GM23338 (cell line): Measurements from ENCODE around the gene IMPA2. TPM values are rescaled to one million over a fixed set of nuclear protein-coding genes. Genes with fewer than 3 reads are reported as not detected.

Experiments
- ATAC-seq: fragments of 200-7000 bp; cut with Tn5 transposase; 3 replicates; pipeline ENCODE4 v1.9.1; 2020
- DNase-seq: peaks from one replicate; pipeline ENCODE4 v3.0.0-alpha.2; 2015; ENCODE audit warnings: low spot score
- H2AFZ ChIP-seq: fragments of 200-600 bp; sonication (generic); 2 replicates; pipeline ENCODE4 v1.8.0; 2016; ENCODE audit warnings: antibody characterized with exemption, mild to moderate bottlenecking, moderate library complexity
- H3F3A ChIP-seq: fragments of 200-600 bp; sonication (generic); replicated peaks from 2 replicates; pipeline ENCODE4 v1.8.0; 2017; ENCODE audit warnings: antibody characterized with exemption, mixed run types, low read depth
- H3K27ac ChIP-seq: fragments of 200-600 bp; sonication (generic); 2 replicates; pipeline ENCODE4 v1.6.1; 2016; ENCODE audit warnings: low read depth
- H3K27me3 ChIP-seq: fragments of 200-600 bp; sonication (generic); 2 replicates; pipeline ENCODE4 v1.8.0; 2016; ENCODE audit warnings: mild to moderate bottlenecking, mixed run types, moderate library complexity; ENCODE audit not compliant: insufficient read depth
- H3K36me3 ChIP-seq: fragments of 200-600 bp; sonication (generic); 2 replicates; pipeline ENCODE4 v1.8.0; 2016; ENCODE audit warnings: mild to moderate bottlenecking; ENCODE audit not compliant: insufficient read depth
- H3K4me1 ChIP-seq: fragments of 200-600 bp; sonication (generic); 2 replicates; pipeline ENCODE4 v1.8.0; 2016; ENCODE audit warnings: mild to moderate bottlenecking, moderate library complexity; ENCODE audit not compliant: insufficient read depth
- H3K4me2 ChIP-seq: fragments of 200-600 bp; sonication (generic); 2 replicates; pipeline ENCODE4 v1.7.1; 2017; ENCODE audit warnings: mixed run types
- H3K4me3 ChIP-seq: fragments of 200-600 bp; sonication (generic); 2 replicates; pipeline ENCODE4 v1.6.1; 2016; ENCODE audit warnings: mixed run types
- H3K79me2 ChIP-seq: fragments of 200-600 bp; sonication (generic); replicated peaks from 2 replicates; pipeline ENCODE4 v1.8.0; 2017; ENCODE audit warnings: mild to moderate bottlenecking; ENCODE audit not compliant: insufficient read depth
- H3K9me2 ChIP-seq: fragments of 200-600 bp; sonication (generic); 2 replicates; pipeline ENCODE4 v1.8.0; 2017; ENCODE audit not compliant: insufficient read depth
- H4K20me1 ChIP-seq: fragments of 200-600 bp; sonication (generic); replicated peaks from 2 replicates; pipeline ENCODE4 v1.8.0; 2017; ENCODE audit warnings: mild to moderate bottlenecking; ENCODE audit not compliant: insufficient read depth
- H3K27ac Mint-ChIP-seq: 2 replicates; pipeline ENCODE4 v1.8.0; 2020; ENCODE audit warnings: inconsistent platforms, mild to moderate bottlenecking, moderate library complexity, mixed read lengths
- H3K27me3 Mint-ChIP-seq: 3 replicates; pipeline ENCODE4 v1.8.0; 2022; ENCODE audit warnings: low read depth, mild to moderate bottlenecking, moderate library complexity, mixed read lengths, inconsistent platforms; ENCODE audit not compliant: insufficient read depth, poor library complexity
- H3K36me3 Mint-ChIP-seq: 3 replicates; pipeline ENCODE4 v1.8.0; 2021; ENCODE audit warnings: low read depth, mild to moderate bottlenecking, inconsistent platforms, moderate library complexity, mixed read lengths
- H3K4me1 Mint-ChIP-seq: 3 replicates; pipeline ENCODE4 v1.8.0; 2020; ENCODE audit warnings: mild to moderate bottlenecking, inconsistent platforms, mixed read lengths
- H3K4me3 Mint-ChIP-seq: 3 replicates; pipeline ENCODE4 v1.8.0; 2021; ENCODE audit warnings: moderate library complexity, mild to moderate bottlenecking, inconsistent platforms, mixed read lengths
- H3K9me3 Mint-ChIP-seq: 3 replicates; pipeline ENCODE4 v1.8.0; 2020; ENCODE audit warnings: moderate library complexity, mild to moderate bottlenecking, inconsistent platforms, mixed read lengths
- EZH2 ChIP-seq: fragments of 200-600 bp; sonication (generic); IDR thresholded peaks from one replicate; pipeline ENCODE4 v1.8.0; 2017; ENCODE audit warnings: antibody characterized with exemption, mild to moderate bottlenecking, low read depth; ENCODE audit not compliant: unreplicated experiment
- JUNB ChIP-seq: IDR thresholded peaks from one replicate; pipeline ENCODE4 v1.6.1; 2016; ENCODE audit warnings: antibody characterized with exemption; ENCODE audit not compliant: unreplicated experiment
- polyA plus RNA-seq: library from polyadenylated mRNA; unstranded; fragments of >200 nt; fragmentation: Nextera tagmentation; extraction: Ambion mirVana; gene quantifications from 2 replicates; pipeline ENCODE4 v1.2.1, GENCODE V29; 2016
- total RNA-seq: library from RNA; depleted of rRNA; stranded (reverse); fragments of >200 nt; shearing (Covaris generic); gene quantifications from 2 replicates; pipeline ENCODE4 v1.2.3, GENCODE V29; 2014
- TF ChIP-seq, protein P1 (sequence below): IDR thresholded peaks from one replicate; pipeline ENCODE4 v1.6.1; 2018; ENCODE audit warnings: antibody characterized with exemption; ENCODE audit not compliant: unreplicated experiment
- TF ChIP-seq, protein P2 (sequence below): IDR thresholded peaks from 2 replicates; pipeline ENCODE4 v1.6.1; 2016; ENCODE audit warnings: antibody characterized with exemption
- TF ChIP-seq, protein P3 (sequence below): fragments of 250-450 bp; sonication (Bioruptor Pico); IDR thresholded peaks from 2 replicates; pipeline ENCODE4 v1.5.0; 2020; ENCODE audit warnings: mild to moderate bottlenecking, moderate library complexity

Gene IMPA2
- total and polyA plus RNA-seq, 2 experiments from 2014 or later, result 50.4 to 122 TPM

DNA sequence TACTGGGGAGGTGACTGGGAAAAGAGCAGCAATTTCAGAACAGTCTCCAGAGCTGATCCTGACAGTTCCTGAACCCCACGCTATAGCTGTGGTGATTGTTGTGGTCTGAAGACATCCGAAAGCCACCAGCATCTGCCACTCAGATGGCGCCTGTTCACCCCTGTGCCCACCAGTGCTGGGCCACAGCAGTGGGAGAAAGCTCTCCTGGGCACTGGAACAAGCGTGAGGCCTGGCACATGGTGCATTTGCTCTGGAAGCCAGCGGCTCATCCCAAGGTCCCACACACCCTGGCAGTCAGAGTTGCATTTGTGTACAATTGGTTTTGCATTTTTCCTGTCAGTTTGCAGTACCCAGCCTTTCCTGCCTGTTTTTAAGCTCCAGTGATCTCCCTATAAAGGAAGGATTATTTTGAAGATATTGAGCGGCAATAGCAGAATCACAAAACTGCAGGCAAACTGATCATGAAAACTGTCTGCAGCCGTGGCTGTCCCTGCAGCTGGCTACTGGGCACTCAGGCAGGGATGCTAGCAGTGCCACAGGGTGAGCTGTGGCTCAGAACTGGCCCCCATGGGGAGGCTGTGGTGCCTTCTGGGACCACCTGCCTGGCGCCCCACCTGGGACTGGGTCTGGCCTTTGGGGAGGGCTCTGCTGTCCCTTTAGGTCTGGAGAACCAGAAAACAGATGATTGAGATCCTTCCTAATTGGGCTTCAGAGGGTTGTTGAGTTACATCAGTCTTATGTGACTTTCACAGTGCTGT is 30.1 kb downstream of the IMPA2 start (continued):
- TF ChIP-seq, protein P1, sequence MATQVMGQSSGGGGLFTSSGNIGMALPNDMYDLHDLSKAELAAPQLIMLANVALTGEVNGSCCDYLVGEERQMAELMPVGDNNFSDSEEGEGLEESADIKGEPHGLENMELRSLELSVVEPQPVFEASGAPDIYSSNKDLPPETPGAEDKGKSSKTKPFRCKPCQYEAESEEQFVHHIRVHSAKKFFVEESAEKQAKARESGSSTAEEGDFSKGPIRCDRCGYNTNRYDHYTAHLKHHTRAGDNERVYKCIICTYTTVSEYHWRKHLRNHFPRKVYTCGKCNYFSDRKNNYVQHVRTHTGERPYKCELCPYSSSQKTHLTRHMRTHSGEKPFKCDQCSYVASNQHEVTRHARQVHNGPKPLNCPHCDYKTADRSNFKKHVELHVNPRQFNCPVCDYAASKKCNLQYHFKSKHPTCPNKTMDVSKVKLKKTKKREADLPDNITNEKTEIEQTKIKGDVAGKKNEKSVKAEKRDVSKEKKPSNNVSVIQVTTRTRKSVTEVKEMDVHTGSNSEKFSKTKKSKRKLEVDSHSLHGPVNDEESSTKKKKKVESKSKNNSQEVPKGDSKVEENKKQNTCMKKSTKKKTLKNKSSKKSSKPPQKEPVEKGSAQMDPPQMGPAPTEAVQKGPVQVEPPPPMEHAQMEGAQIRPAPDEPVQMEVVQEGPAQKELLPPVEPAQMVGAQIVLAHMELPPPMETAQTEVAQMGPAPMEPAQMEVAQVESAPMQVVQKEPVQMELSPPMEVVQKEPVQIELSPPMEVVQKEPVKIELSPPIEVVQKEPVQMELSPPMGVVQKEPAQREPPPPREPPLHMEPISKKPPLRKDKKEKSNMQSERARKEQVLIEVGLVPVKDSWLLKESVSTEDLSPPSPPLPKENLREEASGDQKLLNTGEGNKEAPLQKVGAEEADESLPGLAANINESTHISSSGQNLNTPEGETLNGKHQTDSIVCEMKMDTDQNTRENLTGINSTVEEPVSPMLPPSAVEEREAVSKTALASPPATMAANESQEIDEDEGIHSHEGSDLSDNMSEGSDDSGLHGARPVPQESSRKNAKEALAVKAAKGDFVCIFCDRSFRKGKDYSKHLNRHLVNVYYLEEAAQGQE, result no peak
- no peak for TF ChIP-seq JUNB
- TF ChIP-seq, protein P2, sequence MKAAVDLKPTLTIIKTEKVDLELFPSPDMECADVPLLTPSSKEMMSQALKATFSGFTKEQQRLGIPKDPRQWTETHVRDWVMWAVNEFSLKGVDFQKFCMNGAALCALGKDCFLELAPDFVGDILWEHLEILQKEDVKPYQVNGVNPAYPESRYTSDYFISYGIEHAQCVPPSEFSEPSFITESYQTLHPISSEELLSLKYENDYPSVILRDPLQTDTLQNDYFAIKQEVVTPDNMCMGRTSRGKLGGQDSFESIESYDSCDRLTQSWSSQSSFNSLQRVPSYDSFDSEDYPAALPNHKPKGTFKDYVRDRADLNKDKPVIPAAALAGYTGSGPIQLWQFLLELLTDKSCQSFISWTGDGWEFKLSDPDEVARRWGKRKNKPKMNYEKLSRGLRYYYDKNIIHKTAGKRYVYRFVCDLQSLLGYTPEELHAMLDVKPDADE, result no peak
- no peak for TF ChIP-seq EZH2

DNA sequence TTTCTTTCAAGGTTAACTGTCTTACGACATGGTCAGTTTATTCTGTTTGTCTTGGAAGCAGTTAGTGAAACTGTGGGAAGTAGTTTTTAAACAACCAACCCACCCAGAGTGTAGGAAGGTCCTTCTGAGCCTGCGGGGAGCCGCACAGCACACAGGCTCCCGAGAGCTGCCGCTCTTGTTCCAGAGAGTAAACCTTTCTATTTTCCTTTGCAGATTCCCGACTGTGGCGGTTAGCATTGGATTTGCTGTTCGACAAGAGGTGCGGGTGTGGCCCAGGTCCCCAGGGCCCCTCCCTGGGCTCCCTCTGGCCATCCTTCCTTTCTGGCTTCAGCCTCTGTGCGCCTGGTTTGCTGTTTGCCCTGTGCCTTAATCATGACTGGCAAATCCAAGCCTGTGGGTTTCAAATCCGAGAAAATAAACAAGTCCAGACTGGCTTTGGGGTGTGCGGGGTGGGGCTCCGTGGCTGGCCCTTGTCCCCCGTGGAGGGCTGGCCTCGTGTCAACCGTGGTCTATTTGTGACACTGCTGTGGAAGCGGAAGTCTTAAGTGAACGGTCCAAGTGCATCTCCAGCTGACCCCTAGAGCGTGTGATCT is 30.7 kb downstream of the IMPA2 start:
- H3K79me2 ChIP-seq, result peaks cover 5% of the 10 kb centered on the region
- H3F3A ChIP-seq, result no peaks in the 10 kb centered on the region
- H3K9me2 ChIP-seq, result no peaks in the 10 kb centered on the region
- peaks cover 8% of the 10 kb centered on the region for H3K27me3 Mint-ChIP-seq
- no peak overlapping the region for H3K4me3 ChIP-seq
- H3K4me2 ChIP-seq, result no peak overlapping the region
- peaks cover 60% of the 10 kb centered on the region for H3K36me3 Mint-ChIP-seq
- H3K27me3 ChIP-seq, result no peaks in the 10 kb centered on the region
- H3K36me3 ChIP-seq, result peaks cover 12% of the 10 kb centered on the region
- peaks cover 5% of the 10 kb centered on the region; the same call in 1 of the 2 replicates for H3K4me1 ChIP-seq
- DNase-seq (no peak), ATAC-seq (no peak)
- no peak overlapping the region for H3K27ac ChIP-seq
- H3K4me1 Mint-ChIP-seq, result peaks cover 3% of the 10 kb centered on the region; the same call in 2 of the 3 replicates
- H4K20me1 ChIP-seq, result peaks cover 4% of the 10 kb centered on the region; the same call in 1 of the 2 replicates
- no peak overlapping the region for H2AFZ ChIP-seq
- TF ChIP-seq, protein P3, sequence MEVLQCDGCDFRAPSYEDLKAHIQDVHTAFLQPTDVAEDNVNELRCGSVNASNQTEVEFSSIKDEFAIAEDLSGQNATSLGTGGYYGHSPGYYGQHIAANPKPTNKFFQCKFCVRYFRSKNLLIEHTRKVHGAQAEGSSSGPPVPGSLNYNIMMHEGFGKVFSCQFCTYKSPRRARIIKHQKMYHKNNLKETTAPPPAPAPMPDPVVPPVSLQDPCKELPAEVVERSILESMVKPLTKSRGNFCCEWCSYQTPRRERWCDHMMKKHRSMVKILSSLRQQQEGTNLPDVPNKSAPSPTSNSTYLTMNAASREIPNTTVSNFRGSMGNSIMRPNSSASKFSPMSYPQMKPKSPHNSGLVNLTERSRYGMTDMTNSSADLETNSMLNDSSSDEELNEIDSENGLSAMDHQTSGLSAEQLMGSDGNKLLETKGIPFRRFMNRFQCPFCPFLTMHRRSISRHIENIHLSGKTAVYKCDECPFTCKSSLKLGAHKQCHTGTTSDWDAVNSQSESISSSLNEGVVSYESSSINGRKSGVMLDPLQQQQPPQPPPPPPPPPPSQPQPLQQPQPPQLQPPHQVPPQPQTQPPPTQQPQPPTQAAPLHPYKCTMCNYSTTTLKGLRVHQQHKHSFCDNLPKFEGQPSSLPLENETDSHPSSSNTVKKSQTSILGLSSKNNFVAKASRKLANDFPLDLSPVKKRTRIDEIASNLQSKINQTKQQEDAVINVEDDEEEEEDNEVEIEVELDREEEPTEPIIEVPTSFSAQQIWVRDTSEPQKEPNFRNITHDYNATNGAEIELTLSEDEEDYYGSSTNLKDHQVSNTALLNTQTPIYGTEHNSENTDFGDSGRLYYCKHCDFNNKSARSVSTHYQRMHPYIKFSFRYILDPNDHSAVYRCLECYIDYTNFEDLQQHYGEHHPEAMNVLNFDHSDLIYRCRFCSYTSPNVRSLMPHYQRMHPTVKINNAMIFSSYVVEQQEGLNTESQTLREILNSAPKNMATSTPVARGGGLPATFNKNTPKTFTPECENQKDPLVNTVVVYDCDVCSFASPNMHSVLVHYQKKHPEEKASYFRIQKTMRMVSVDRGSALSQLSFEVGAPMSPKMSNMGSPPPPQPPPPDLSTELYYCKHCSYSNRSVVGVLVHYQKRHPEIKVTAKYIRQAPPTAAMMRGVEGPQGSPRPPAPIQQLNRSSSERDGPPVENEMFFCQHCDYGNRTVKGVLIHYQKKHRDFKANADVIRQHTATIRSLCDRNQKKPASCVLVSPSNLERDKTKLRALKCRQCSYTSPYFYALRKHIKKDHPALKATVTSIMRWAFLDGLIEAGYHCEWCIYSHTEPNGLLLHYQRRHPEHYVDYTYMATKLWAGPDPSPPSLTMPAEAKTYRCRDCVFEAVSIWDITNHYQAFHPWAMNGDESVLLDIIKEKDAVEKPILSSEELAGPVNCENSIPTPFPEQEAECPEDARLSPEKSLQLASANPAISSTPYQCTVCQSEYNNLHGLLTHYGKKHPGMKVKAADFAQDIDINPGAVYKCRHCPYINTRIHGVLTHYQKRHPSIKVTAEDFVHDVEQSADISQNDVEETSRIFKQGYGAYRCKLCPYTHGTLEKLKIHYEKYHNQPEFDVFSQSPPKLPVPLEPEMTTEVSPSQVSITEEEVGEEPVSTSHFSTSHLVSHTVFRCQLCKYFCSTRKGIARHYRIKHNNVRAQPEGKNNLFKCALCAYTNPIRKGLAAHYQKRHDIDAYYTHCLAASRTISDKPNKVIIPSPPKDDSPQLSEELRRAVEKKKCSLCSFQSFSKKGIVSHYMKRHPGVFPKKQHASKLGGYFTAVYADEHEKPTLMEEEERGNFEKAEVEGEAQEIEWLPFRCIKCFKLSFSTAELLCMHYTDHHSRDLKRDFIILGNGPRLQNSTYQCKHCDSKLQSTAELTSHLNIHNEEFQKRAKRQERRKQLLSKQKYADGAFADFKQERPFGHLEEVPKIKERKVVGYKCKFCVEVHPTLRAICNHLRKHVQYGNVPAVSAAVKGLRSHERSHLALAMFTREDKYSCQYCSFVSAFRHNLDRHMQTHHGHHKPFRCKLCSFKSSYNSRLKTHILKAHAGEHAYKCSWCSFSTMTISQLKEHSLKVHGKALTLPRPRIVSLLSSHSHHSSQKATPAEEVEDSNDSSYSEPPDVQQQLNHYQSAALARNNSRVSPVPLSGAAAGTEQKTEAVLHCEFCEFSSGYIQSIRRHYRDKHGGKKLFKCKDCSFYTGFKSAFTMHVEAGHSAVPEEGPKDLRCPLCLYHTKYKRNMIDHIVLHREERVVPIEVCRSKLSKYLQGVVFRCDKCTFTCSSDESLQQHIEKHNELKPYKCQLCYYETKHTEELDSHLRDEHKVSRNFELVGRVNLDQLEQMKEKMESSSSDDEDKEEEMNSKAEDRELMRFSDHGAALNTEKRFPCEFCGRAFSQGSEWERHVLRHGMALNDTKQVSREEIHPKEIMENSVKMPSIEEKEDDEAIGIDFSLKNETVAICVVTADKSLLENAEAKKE (CRISPR knock-in tag), result no peak
- no peak overlapping the region for H3K4me3 Mint-ChIP-seq
- no peaks in the 10 kb centered on the region for H3K9me3 Mint-ChIP-seq
- H3K27ac Mint-ChIP-seq, result no peak overlapping the region
